VCaP (cell line): ENCODE results near the gene C1QTNF4.

ENCODE experiments used
- H3K27ac ChIP-seq: fragments of 450-650 bp; 2 replicates; pipeline ENCODE4 v1.5.1; 2017
- CTCF ChIP-seq: fragments of 450-650 bp; conservative IDR thresholded peaks from 2 replicates; pipeline ENCODE4 v1.5.1; 2017; ENCODE audit warnings: mild to moderate bottlenecking, moderate library complexity

Gene C1QTNF4

DNA sequence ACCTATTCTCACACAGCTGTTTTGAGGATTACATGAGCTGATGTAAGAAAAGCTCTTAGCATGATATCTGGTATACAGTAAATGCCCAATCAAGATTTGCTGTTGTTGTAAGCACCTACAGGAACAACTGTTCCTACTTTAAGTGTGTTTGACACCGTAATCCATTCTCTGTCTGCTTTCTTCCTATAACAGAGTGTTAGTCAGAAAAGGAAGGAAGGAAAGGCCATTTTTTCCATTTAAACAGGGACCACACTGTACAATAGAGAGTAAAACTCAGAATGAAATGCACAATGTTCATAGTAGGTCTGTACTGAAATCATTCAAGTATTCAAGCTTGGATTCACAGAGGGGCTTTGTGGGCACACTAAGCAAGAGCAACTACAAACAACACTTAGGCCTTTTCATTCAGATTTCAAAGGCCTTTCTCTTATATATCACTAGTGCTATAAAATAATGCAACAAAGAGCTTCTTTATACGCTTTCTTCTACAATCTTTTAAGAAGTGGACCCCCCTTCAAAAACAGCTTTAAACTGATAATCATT, 26.7 kb upstream of the C1QTNF4 start:
- no peak overlapping the region for H3K27ac ChIP-seq
- TF ChIP-seq CTCF, result no peak

DNA sequence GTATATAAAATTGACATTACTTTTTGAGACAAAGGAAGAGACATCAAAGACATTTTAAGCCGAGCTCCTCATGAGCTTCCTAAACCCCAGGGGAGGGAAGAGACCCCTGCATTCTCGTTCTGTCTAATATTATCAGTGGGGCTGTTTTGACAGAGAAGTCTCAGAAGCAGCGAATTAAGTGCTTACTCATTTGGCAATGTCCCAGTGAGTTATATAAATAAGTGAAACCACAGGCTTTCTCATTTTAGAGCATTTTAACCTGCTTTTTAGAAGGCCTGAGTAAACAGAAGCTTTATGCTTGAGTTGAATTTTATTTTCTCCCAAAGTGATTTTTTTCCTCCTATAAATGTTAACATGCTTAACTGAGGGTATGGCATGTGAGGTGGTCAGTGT, 23.2 kb upstream of the C1QTNF4 start:
- no peak for TF ChIP-seq CTCF
- H3K27ac ChIP-seq, result no peak overlapping the region

- peak; percentile 50 for TF ChIP-seq CTCF
- no peak overlapping the region for H3K27ac ChIP-seq
Measured at GRCh38 chr11:47616726-47617416, 22.7 kb upstream of the C1QTNF4 start.

GRCh38 chr11:47615249-47615648, 21.0 kb upstream of the C1QTNF4 start:
- H3K27ac ChIP-seq, result no peak overlapping the region
- TF ChIP-seq CTCF, result no peak

- TF ChIP-seq CTCF, result no peak
- H3K27ac ChIP-seq, result no peak overlapping the region
Measured at GRCh38 chr11:47611348-47611794, 17.2 kb upstream of the C1QTNF4 start.

DNA sequence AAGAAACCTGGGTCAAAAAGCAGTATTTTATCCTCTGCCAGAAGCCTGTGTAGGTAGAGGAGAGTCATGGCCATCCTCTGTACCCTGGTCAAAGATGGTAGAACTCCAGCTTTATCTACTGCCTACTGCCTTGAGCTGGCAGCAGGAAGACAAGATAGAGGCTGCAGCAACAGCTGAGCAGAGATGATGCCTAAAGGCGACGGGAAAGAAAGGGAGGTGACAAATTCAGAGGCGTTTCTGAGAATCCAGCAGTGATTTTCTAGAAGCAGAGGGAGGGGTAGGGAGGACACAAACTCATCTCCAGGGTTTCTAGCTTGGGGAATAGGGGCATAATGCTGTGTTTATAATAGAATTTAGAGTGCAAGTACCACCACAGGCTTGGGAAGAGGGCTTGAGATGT, 15.5 kb upstream of the C1QTNF4 start:
- no peak overlapping the region for H3K27ac ChIP-seq
- TF ChIP-seq CTCF, result no peak

DNA sequence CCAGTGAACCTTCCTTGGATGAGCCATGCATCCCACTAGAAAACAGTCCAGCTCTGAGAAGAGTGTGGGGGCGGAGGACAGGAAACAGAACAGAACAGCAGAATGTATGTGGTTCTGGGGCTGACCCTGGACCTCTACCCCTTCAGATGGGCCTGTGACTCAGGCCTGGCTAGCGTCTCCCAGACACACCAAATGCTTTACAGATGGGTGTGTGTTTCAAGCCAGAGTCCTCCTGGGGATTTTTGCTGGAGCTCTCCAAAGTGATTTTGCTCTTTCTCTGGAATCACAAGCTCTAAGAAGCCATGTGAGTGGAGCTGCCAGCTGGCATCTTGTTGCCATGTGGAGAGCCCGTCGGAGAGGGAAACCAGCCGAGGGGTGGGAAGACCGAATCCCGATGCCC, 13.2 kb upstream of the C1QTNF4 start:
- no peak for TF ChIP-seq CTCF
- H3K27ac ChIP-seq, result no peak overlapping the region
